ENCODE data around the gene STAC2. TPM values are rescaled to one million over a fixed set of nuclear protein-coding genes. Genes with fewer than 3 reads are reported as not detected.
A peak's percentile ranks its signal among the peaks of the same experiment; 100 is the strongest.

The STAC2 gene
- total RNA-seq, 2 experiments from 2014 or later, result not detected

DNA sequence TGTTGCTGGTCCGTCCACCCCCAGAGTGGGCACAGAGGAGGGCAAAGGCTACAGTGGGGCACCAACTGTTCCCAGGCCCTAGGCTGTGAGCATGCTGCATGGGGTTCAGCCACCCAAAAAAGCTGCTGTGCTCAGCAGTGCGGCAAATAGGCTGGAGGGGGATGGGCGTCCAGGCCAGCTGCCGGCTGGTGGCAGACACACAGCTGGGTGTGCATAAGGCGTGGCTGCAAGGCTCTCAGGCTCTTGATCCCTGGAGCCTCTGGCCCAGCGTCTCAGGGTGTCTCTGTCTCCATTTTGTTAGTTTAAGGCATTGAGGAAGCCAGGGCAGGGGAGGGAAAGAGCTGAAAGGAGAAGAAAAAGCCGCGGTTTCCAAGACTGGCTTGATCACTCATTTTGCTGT lies 16.9 kb downstream of the STAC2 start:
- Mint-ChIP-seq H3K9me3 (ENCODE audit: low read depth) (no peaks in the 10 kb centered on the region), H3K4me1 (peaks cover 35% of the 10 kb centered on the region), H3K36me3 (ENCODE audit: low read depth) (peaks cover 13% of the 10 kb centered on the region), H3K27ac (no peak overlapping the region), H3K4me3 (peak overlapping the region; percentile 38), H3K27me3 (no peaks in the 10 kb centered on the region)
- ChIA-PET POLR2A (interaction anchor here (0.7 to 1.3 kb wide), 3 partner anchors 9 to 107 kb away, joined by 3 to 6 read pairs (median 4); partner anchors contain the start of gene RPL19), CTCF (interaction anchor here (0.5 to 8.2 kb wide), 6 partner anchors 9 to 418 kb away, joined by 3 to 170 read pairs (median 11); partner anchors contain the start of genes PPP1R1B and RPL19)
- intact Hi-C loops (cut with DNase I, micrococcal nuclease), result loop anchor here (5.0 to 10.0 kb wide), 3 partner anchors 256 to 416 kb away; partner anchors contain the start of genes CDK12 (in 1 of the 2) and PPP1R1B (in 1 of the 2)
- DNase-seq, result peak; percentile 63
- peak; percentile 7 for ATAC-seq

- POLR2A ChIA-PET, result interaction anchor here (0.6 to 0.8 kb wide), 2 partner anchors 8 to 177 kb away, joined by 4 to 7 read pairs; partner anchors contain the start of gene RPL19
- intact Hi-C loops (cut with DNase I, micrococcal nuclease), result loop anchor here (5.0 to 10.0 kb wide), 3 partner anchors 257 to 417 kb away; partner anchors contain the start of genes CDK12 (in 1 of the 2) and PPP1R1B (in 1 of the 2)
- peak overlapping the region; percentile 31 for H3K27ac Mint-ChIP-seq
- H3K36me3 Mint-ChIP-seq (ENCODE audit: low read depth), result peaks cover 20% of the 10 kb centered on the region
- H3K27me3 Mint-ChIP-seq, result no peaks in the 10 kb centered on the region
- CTCF ChIA-PET, result interaction anchor here (0.7 to 8.2 kb wide), 7 partner anchors 8 to 862 kb away, joined by 3 to 170 read pairs (median 17); partner anchors contain the start of genes RPL19 and STAC2
- ATAC-seq, result peak; percentile 37
- H3K9me3 Mint-ChIP-seq (ENCODE audit: low read depth), result no peaks in the 10 kb centered on the region
- H3K4me3 Mint-ChIP-seq, result no peak overlapping the region
- peaks cover 42% of the 10 kb centered on the region for H3K4me1 Mint-ChIP-seq
- peak; percentile 57 for DNase-seq
Measured at GRCh38 chr17:39208136-39208535, 17.6 kb downstream of the STAC2 start.

DNA sequence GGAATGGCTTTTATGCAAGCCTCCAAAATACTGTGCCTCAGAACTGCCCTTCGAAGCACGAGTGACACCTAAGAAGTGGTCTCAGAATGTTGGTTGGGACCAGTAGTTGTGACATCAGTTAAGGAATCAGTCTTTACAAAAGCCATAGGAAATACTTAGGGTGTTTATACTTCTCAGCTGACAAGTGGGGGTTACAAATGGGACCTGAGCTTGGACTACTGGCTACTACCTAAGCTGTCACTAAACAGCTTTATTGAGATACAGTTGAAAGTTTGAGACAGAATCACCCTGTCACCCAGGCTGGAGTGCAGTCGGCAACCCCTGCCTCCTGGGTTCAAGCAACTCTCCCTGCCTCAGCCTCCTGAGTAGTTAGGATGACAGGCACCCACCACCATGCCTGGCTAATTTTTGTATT lies 20.6 kb downstream of the STAC2 start:
- Mint-ChIP-seq H3K27ac (peak overlapping the region; percentile 55), H3K9me3 (ENCODE audit: low read depth) (no peaks in the 10 kb centered on the region), H3K36me3 (ENCODE audit: low read depth) (peaks cover 48% of the 10 kb centered on the region), H3K27me3 (no peaks in the 10 kb centered on the region), H3K4me1 (peaks cover 56% of the 10 kb centered on the region), H3K4me3 (no peak overlapping the region)
- ATAC-seq (no peak), DNase-seq (no peak)
- ChIA-PET POLR2A (interaction anchor here (0.6 to 2.4 kb wide), 2 partner anchors 33 to 68 kb away, joined by 3 to 10 read pairs; no protein-coding TSS in a partner anchor), CTCF (interaction anchor here (0.6 to 8.2 kb wide), 5 partner anchors 13 to 419 kb away, joined by 3 to 170 read pairs (median 4); no protein-coding TSS in a partner anchor)
- intact Hi-C loops (cut with DNase I, micrococcal nuclease), result loop anchor here (5.0 to 10.0 kb wide), 3 partner anchors 260 to 420 kb away; partner anchors contain the start of genes CDK12 (in 1 of the 2) and PPP1R1B (in 1 of the 2)

DNA sequence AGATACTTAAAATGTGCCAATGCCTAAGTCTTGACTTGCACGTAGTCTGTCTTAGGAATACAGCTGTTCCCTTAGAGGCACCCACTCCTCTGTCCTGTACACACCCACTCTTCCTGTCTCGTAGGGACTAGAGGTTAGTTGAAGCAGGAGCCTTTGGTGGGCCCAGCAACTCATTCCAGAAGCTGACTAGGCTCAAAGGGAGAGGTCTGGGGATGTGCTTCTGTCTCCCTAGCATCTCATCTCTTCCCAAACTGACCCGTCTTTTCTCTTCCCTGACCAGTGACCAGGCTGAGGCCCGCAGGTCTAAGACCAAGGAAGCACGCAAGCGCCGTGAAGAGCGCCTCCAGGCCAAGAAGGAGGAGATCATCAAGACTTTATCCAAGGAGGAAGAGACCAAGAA lies 21.5 kb downstream of the STAC2 start:
- POLR2A ChIA-PET, result interaction anchor here (0.9 kb wide), 1 partner anchor 51 kb away, joined by 3 read pairs; no protein-coding TSS in a partner anchor
- Mint-ChIP-seq H3K4me3 (no peak overlapping the region), H3K27ac (peak overlapping the region; percentile 37), H3K36me3 (ENCODE audit: low read depth) (peaks cover 53% of the 10 kb centered on the region), H3K27me3 (no peaks in the 10 kb centered on the region), H3K9me3 (ENCODE audit: low read depth) (no peaks in the 10 kb centered on the region), H3K4me1 (peaks cover 58% of the 10 kb centered on the region)
- intact Hi-C loops (cut with DNase I, micrococcal nuclease), result loop anchor here in 1 of 2 experiments (10.0 kb wide), 2 partner anchors 261 to 421 kb away; partner anchors contain the start of genes CDK12 and PPP1R1B
- DNase-seq (no peak), ATAC-seq (no peak)
- CTCF ChIA-PET, result interaction anchor here (0.6 to 8.2 kb wide), 4 partner anchors 27 to 311 kb away, joined by 3 to 127 read pairs (median 4); no protein-coding TSS in a partner anchor

DNA sequence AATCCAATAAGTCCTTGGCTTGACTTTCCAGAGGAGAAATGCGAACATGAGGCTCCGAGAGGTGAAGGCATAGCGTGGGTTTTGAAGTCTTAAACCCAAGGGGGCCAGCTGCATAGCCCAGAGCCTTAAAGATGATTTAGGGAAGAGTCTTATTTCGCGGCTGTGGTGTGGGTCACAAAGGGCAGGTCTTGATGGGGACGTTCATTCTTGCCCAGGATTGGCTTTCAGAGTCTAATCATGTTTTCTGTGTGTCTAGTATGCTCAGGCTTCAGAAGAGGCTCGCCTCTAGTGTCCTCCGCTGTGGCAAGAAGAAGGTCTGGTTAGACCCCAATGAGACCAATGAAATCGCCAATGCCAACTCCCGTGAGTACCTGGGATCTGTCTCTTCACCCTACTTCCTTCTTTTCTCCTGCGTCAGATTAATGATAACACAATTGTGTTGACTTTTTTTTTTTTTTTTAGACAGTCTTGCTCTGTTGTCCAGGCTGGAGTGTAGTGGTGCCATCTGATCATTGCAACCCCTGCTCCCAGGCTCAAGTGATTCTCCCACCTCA lies 24.7 kb downstream of the STAC2 start:
- intact Hi-C loops (cut with DNase I, micrococcal nuclease), result loop anchor here (1.0 to 10.0 kb wide), 7 partner anchors 47 to 500 kb away; partner anchors contain the start of genes CDK12 (in 2 of the 2), PPP1R1B (in 1 of the 2) and RPL23 (in 1 of the 2)
- ChIA-PET POLR2A (no interaction called here), CTCF (interaction anchor here (0.8 to 1.7 kb wide), 3 partner anchors 41 to 218 kb away, joined by 3 to 4 read pairs (median 4); no protein-coding TSS in a partner anchor)
- DNase-seq (no peak), ATAC-seq (no peak)
- Mint-ChIP-seq H3K4me1 (peaks cover 51% of the 10 kb centered on the region), H3K9me3 (ENCODE audit: low read depth) (no peaks in the 10 kb centered on the region), H3K27me3 (no peaks in the 10 kb centered on the region), H3K27ac (peak overlapping the region; percentile 100), H3K4me3 (peak overlapping the region; percentile 98), H3K36me3 (ENCODE audit: low read depth) (peaks cover 53% of the 10 kb centered on the region)

DNA sequence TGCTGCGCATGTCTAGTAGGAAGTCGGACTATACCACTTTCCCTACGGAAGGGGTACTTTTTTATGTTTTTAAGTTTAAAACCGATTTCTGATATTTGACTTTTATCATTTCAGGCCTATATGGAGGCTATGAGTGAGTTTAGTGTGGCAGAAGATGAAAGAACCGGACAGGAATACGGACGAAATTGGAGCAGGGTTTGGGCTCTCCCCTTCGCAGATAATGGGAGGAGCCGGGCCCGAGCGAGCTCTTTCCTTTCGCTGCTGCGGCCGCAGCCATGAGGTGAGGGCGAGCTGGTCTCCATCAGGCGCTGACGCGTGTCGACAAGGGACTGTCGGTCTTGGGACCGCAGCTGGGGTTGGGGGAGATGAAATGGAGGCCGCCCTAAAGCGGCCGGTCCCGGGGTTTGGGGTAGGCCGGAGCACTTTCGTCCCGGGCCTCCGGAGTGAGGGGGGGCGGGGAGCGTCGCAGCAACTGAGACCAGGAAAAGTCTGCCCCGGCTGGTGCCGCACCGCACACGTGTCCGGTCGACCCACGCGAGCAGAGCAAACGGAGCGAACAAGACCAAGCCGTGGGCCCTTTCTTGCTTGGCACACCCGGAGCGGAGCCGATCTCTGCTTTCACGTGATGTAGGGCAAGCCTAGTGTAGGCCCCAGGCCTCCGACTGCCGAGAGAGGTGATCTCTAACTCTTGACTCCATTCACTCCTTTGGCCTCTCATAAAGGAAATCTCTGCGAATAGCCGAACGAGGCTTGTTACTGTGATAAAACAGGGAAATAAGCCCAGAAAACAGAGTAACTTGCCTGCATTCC lies 25.5 kb downstream of the STAC2 start, which contains the start of gene RPL19:
Gene RPL19, plus strand, starts transcription at position 214 of the 810 bp plus-strand sequence. Its CDS starts 62 bp downstream, at position 276.
- Mint-ChIP-seq H3K36me3 (ENCODE audit: low read depth) (peaks cover 53% of the 10 kb centered on the region), H3K9me3 (ENCODE audit: low read depth) (no peaks in the 10 kb centered on the region), H3K27me3 (no peaks in the 10 kb centered on the region), H3K4me3 (peak within 1 kb of the TSS; percentile 98), H3K27ac (peak within 1 kb of the TSS; percentile 100), H3K4me1 (peaks cover 51% of the 10 kb centered on the region)
- intact Hi-C loops (cut with DNase I, micrococcal nuclease), result loop anchor here (1.0 to 10.0 kb wide), 7 partner anchors 46 to 499 kb away; partner anchors contain the start of genes CDK12 (in 2 of the 2), PPP1R1B (in 1 of the 2) and RPL23 (in 1 of the 2)
- peak; percentile 70 for ATAC-seq
- DNase-seq, result peak; percentile 88
- ChIA-PET CTCF (interaction anchor here (0.6 to 4.2 kb wide), 20 partner anchors 9 to 970 kb away, joined by 3 to 22 read pairs (median 4); partner anchors contain the start of gene PLXDC1), POLR2A (interaction anchor here (0.6 to 1.2 kb wide), 8 partner anchors 8 to 106 kb away, joined by 3 to 6 read pairs (median 4); no protein-coding TSS in a partner anchor)

- Mint-ChIP-seq H3K27me3 (no peaks in the 10 kb centered on the region), H3K4me3 (peak overlapping the region; percentile 98), H3K9me3 (ENCODE audit: low read depth) (no peaks in the 10 kb centered on the region), H3K4me1 (peaks cover 51% of the 10 kb centered on the region), H3K27ac (peak overlapping the region; percentile 100), H3K36me3 (ENCODE audit: low read depth) (peaks cover 48% of the 10 kb centered on the region)
- DNase-seq (peak; percentile 95), ATAC-seq (peak; percentile 69)
- intact Hi-C loops (cut with DNase I, micrococcal nuclease), result loop anchor here (1.0 to 10.0 kb wide), 10 partner anchors 35 to 498 kb away; partner anchors contain the start of genes CDK12 (in 2 of the 2), LASP1 (in 1 of the 2), PLXDC1 (in 1 of the 2) and PPP1R1B (in 1 of the 2)
- ChIA-PET POLR2A (interaction anchor here (0.6 to 1.2 kb wide), 8 partner anchors 9 to 105 kb away, joined by 3 to 6 read pairs (median 4); no protein-coding TSS in a partner anchor), CTCF (interaction anchor here (0.6 to 4.2 kb wide), 18 partner anchors 10 to 970 kb away, joined by 3 to 22 read pairs (median 5); partner anchors contain the start of gene PLXDC1)
Measured at GRCh38 chr17:39199820-39200069, 26.0 kb downstream of the STAC2 start.

- peak overlapping the region; percentile 98 for H3K4me3 Mint-ChIP-seq
Measured at GRCh38 chr17:39198186-39198566, 27.6 kb downstream of the STAC2 start.

DNA sequence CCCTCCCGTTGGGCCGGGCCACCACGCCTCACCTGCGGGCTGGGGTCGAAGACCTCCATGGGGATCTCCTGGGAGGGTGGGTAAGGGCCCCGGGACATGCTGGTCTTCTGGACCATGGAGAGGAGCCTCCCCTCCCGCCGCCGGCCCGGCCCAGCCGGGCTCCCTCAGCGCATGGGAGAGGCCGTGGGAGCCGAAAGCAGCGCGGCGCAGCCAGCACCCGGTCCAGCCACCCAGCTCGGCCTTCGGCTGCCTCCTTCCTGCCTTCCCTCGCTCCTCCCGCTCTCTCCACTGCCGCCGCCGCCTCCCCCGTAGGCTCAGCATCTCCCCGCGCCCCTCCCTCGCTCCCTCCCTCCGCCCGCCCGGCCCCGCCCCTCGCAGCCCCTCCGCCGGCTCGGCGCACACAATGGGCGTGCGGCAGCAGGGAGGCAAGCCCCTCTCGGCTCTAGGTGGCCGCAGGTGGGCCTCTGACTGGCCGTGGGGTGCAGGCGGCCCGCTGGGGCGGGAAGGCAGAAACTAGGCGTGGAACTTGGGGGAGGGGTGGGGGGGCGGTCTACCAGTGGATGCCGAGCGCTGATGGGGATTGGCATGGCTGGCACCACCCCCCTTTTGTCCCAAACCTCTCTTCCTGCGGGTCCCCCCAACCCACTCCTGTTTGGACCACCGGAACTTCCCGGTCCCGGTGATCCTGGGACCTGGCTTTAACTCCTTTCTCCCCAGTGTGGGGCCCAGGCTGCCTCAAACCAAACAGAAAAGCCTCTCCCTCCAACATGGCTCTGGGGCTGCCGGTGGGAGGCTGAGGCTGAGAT lies 28.2 kb downstream of the STAC2 start, which contains the start of gene CACNB1:
Gene CACNB1, minus strand, starts transcription at position 290 of the 806 bp plus-strand sequence. Its CDS starts 174 bp downstream, at position 116.
- DNase-seq (peak; percentile 86), ATAC-seq (peak; percentile 67)
- Mint-ChIP-seq H3K9me3 (ENCODE audit: low read depth) (no peaks in the 10 kb centered on the region), H3K27me3 (no peaks in the 10 kb centered on the region), H3K36me3 (ENCODE audit: low read depth) (peaks cover 29% of the 10 kb centered on the region), H3K4me3 (peak within 1 kb of the TSS; percentile 98), H3K4me1 (peaks cover 37% of the 10 kb centered on the region), H3K27ac (peak within 1 kb of the TSS; percentile 100)
- ChIA-PET POLR2A (interaction anchor here (0.6 kb wide), 1 partner anchor 33 kb away, joined by 3 read pairs; no protein-coding TSS in a partner anchor), CTCF (interaction anchor here (1.3 to 4.2 kb wide), 2 partner anchors 34 to 44 kb away, joined by 5 to 22 read pairs; no protein-coding TSS in a partner anchor)
- intact Hi-C loops (cut with DNase I, micrococcal nuclease), result loop anchor here (1.0 to 5.0 kb wide), 5 partner anchors 33 to 398 kb away; partner anchors contain the start of genes LASP1 (in 1 of the 2), PIP4K2B (in 1 of the 2) and PLXDC1 (in 1 of the 2)

More at GRCh38 chr17:39198186-39198566, 27.6 kb downstream of the STAC2 start:
- Mint-ChIP-seq H3K27me3 (no peaks in the 10 kb centered on the region), H3K27ac (peak overlapping the region; percentile 100), H3K36me3 (ENCODE audit: low read depth) (peaks cover 33% of the 10 kb centered on the region), H3K9me3 (ENCODE audit: low read depth) (no peaks in the 10 kb centered on the region), H3K4me1 (peaks cover 41% of the 10 kb centered on the region)
- ATAC-seq (no peak), DNase-seq (no peak)
- ChIA-PET CTCF (interaction anchor here (0.7 to 4.2 kb wide), 3 partner anchors 34 to 44 kb away, joined by 3 to 22 read pairs (median 5); no protein-coding TSS in a partner anchor), POLR2A (no interaction called here)
- intact Hi-C loops (cut with DNase I, micrococcal nuclease), result loop anchor here (2.0 to 5.0 kb wide), 3 partner anchors 33 to 326 kb away; partner anchors contain the start of genes LASP1 (in 1 of the 2) and PLXDC1 (in 1 of the 2)
